Osteocyte (in vitro differentiated cells): ENCODE data around the gene IKZF4. TPM values are rescaled to one million over a fixed set of nuclear protein-coding genes. Genes with fewer than 3 reads are reported as not detected.
A peak's percentile ranks its signal among the peaks of the same experiment; 100 is the strongest.
"Not testable (repeated sequence)": the region's sequence is repeated elsewhere in the genome, so short reads cannot be mapped to it uniquely, and the experiment has no call there.

ENCODE experiments used
- DNase-seq: peaks from one replicate; pipeline ENCODE4 v3.0.0; 2021; ENCODE audit warnings: mixed read lengths; ENCODE audit not compliant: unreplicated experiment; ENCODE audit errors: extremely low spot score
- H3K27ac Mint-ChIP-seq: one replicate; pipeline ENCODE4 v1.8.0; 2021; ENCODE audit warnings: mild to moderate bottlenecking, mixed read lengths; ENCODE audit not compliant: unreplicated experiment
- H3K27me3 Mint-ChIP-seq: one replicate; pipeline ENCODE4 v1.8.0; 2021; ENCODE audit warnings: mixed read lengths; ENCODE audit not compliant: unreplicated experiment
- H3K36me3 Mint-ChIP-seq: one replicate; pipeline ENCODE4 v1.8.0; 2021; ENCODE audit warnings: mixed read lengths; ENCODE audit not compliant: unreplicated experiment
- H3K4me1 Mint-ChIP-seq: one replicate; pipeline ENCODE4 v1.8.0; 2021; ENCODE audit warnings: mixed read lengths; ENCODE audit not compliant: unreplicated experiment
- H3K4me3 Mint-ChIP-seq: one replicate; pipeline ENCODE4 v1.8.0; 2021; ENCODE audit warnings: mild to moderate bottlenecking, moderate library complexity, mixed read lengths; ENCODE audit not compliant: unreplicated experiment
- H3K9me3 Mint-ChIP-seq: one replicate; pipeline ENCODE4 v1.8.0; 2021; ENCODE audit warnings: mixed read lengths; ENCODE audit not compliant: unreplicated experiment
- CTCF ChIP-seq: fragments of 200-600 bp; sonication (generic); IDR thresholded peaks from 2 replicates; pipeline ENCODE4 v1.5.0; 2021; ENCODE audit warnings: antibody characterized with exemption, mild to moderate bottlenecking, moderate library complexity
- total RNA-seq: library from RNA; stranded (reverse); gene quantifications from 2 replicates; pipeline ENCODE4 v1.2.1, GENCODE V29; 2021

Gene IKZF4
- total RNA-seq, 1 donor from 2014 or later: 10.6 TPM

- TF ChIP-seq CTCF: peak; percentile 50
- H3K36me3 Mint-ChIP-seq: no peaks in the 10 kb centered on the region
These were observed 47.1 kb upstream of the IKZF4 start, which contains the start of gene RAB5B for GRCh38 chr12:55973599-55974307. Gene RAB5B (plus strand): TSS chr12:55974078. CDS start chr12:55986961, 12,883 bp downstream.

GRCh38 chr12:55974308-55974730 is 46.5 kb upstream of the IKZF4 start:
- no peak for DNase-seq
- Mint-ChIP-seq H3K27me3 (no peaks in the 10 kb centered on the region), H3K9me3 (no peaks in the 10 kb centered on the region), H3K4me1 (peaks cover 10% of the 10 kb centered on the region), H3K4me3 (no peak overlapping the region), H3K36me3 (peaks cover 4% of the 10 kb centered on the region), H3K27ac (no peak overlapping the region)
- TF ChIP-seq CTCF: no peak

More at GRCh38 chr12:55973599-55974307, 47.1 kb upstream of the IKZF4 start, which contains the start of gene RAB5B:
- Mint-ChIP-seq H3K9me3 (no peaks in the 10 kb centered on the region), H3K27me3 (no peaks in the 10 kb centered on the region), H3K4me3 (no peak within 1 kb of the TSS), H3K27ac (no peak within 1 kb of the TSS), H3K4me1 (peaks cover 10% of the 10 kb centered on the region)
- DNase-seq: peak; percentile 99

- Mint-ChIP-seq H3K4me3 (no peak overlapping the region), H3K4me1 (peaks cover 7% of the 10 kb centered on the region), H3K36me3 (peaks cover 20% of the 10 kb centered on the region), H3K27me3 (no peaks in the 10 kb centered on the region), H3K9me3 (no peaks in the 10 kb centered on the region), H3K27ac (no peak overlapping the region)
- no peak for DNase-seq
- no peak for TF ChIP-seq CTCF
These were observed 42.5 kb upstream of the IKZF4 start for GRCh38 chr12:55978393-55978792.

- H3K4me3 Mint-ChIP-seq: no peak overlapping the region
- peaks cover 7% of the 10 kb centered on the region for H3K4me1 Mint-ChIP-seq
- H3K9me3 Mint-ChIP-seq: no peaks in the 10 kb centered on the region
- H3K36me3 Mint-ChIP-seq: peaks cover 25% of the 10 kb centered on the region
- H3K27ac Mint-ChIP-seq: no peak overlapping the region
- no peaks in the 10 kb centered on the region for H3K27me3 Mint-ChIP-seq
- no peak for TF ChIP-seq CTCF
- no peak for DNase-seq
These were observed 41.8 kb upstream of the IKZF4 start for GRCh38 chr12:55979069-55979468.

- DNase-seq, H3K4me1 Mint-ChIP-seq, H3K27ac Mint-ChIP-seq, H3K27me3 Mint-ChIP-seq, H3K4me3 Mint-ChIP-seq, H3K9me3 Mint-ChIP-seq: not testable (repeated sequence)
- peaks cover 25% of the 10 kb centered on the region for H3K36me3 Mint-ChIP-seq
These were observed 39.0 kb upstream of the IKZF4 start for GRCh38 chr12:55981882-55982281.
